SK-N-SH (cell line): Measurements from ENCODE around the gene SOCS3. TPM values are rescaled to one million over a fixed set of nuclear protein-coding genes. Genes with fewer than 3 reads are reported as not detected.

Experiments
- CTCF ChIA-PET: fragments of 300-600, 350-600 bp; formaldehyde crosslinking; extraction: SDS; loops from one replicate; lab custom pipeline; 2021; lab: Yijun Ruan, JAX
- POLR2A ChIA-PET: fragments of 350-600 bp; sonication (Branson Sonifier 250); formaldehyde crosslinking; extraction: SDS; loops from one replicate; lab custom pipeline; 2020; ENCODE audit warnings: antibody characterized with exemption, inconsistent platforms; lab: Yijun Ruan, JAX
- DNase-seq: peaks from one replicate; pipeline ENCODE4 v3.0.0; 2012
- H2AFZ ChIP-seq: fragments of 200-600 bp; sonication (generic); 2 replicates; pipeline ENCODE4 v1.8.1; 2016; ENCODE audit warnings: antibody characterized with exemption, mild to moderate bottlenecking, low read depth
- H3F3A ChIP-seq: fragments of 200-600 bp; sonication (generic); replicated peaks from 2 replicates; pipeline ENCODE3; 2016; ENCODE audit warnings: antibody characterized with exemption, mild to moderate bottlenecking; ENCODE audit not compliant: insufficient read depth
- H3K27ac ChIP-seq, 2 experiments: fragments of 200-500 bp in 1 of 2; fragments of 200-600 bp in 1 of 2; sonication (Bioruptor generic) in 1 of 2; sonication (generic), shearing (Covaris generic) in 1 of 2; 2 replicates each; pipeline versions ENCODE4 v1.5.1 to v1.6.1; 2014 to 2016; ENCODE audit warnings: low read depth in 2 of 2, inconsistent platforms in 1 of 2, low read length in 1 of 2, mild to moderate bottlenecking in 1 of 2, mixed read lengths in 1 of 2
- H3K27me3 ChIP-seq: fragments of 200-600 bp; sonication (generic), shearing (Covaris generic); 2 replicates; pipeline ENCODE4 v1.6.1; 2016; ENCODE audit warnings: mixed run types; ENCODE audit not compliant: insufficient read depth
- H3K36me3 ChIP-seq, 2 experiments: fragments of 200-500 bp in 1 of 2; fragments of 200-600 bp in 1 of 2; sonication (Bioruptor generic) in 1 of 2; sonication (generic) in 1 of 2; replicated peaks in 1 of 2; 2 replicates each; pipeline versions ENCODE3 to v1.5.1; 2014 to 2016; ENCODE audit warnings: low read length in 1 of 2, mild to moderate bottlenecking in 1 of 2; ENCODE audit not compliant: insufficient read depth in 2 of 2, control insufficient read depth in 1 of 2
- H3K4me1 ChIP-seq, 2 experiments: fragments of 200-500 bp in 1 of 2; fragments of 200-600 bp in 1 of 2; sonication (Bioruptor generic) in 1 of 2; sonication (generic), shearing (Covaris generic) in 1 of 2; 2 replicates each; pipeline versions ENCODE4 v1.5.1 to v1.6.1; 2014 to 2016; ENCODE audit warnings: low read depth in 1 of 2, low read length in 1 of 2, mixed run types in 1 of 2; ENCODE audit not compliant: insufficient read depth in 2 of 2, control insufficient read depth in 1 of 2
- H3K4me2 ChIP-seq: fragments of 200-600 bp; sonication (generic), shearing (Covaris generic); 2 replicates; pipeline ENCODE4 v1.6.1; 2017; ENCODE audit warnings: mixed run types
- H3K4me3 ChIP-seq, 2 experiments: fragments of 200-500 bp in 1 of 2; fragments of 200-600 bp in 1 of 2; sonication (Bioruptor generic) in 1 of 2; sonication (generic), shearing (Covaris generic) in 1 of 2; 2 replicates each; pipeline versions ENCODE4 v1.5.1 to v1.8.1; 2014 to 2016; ENCODE audit warnings: low read depth in 2 of 2, inconsistent platforms in 1 of 2, low read length in 1 of 2, mild to moderate bottlenecking in 1 of 2, mixed read lengths in 1 of 2, moderate library complexity in 1 of 2
- H3K79me2 ChIP-seq: fragments of 200-600 bp; sonication (generic); 2 replicates; pipeline ENCODE4 v1.8.1; 2017; ENCODE audit warnings: mild to moderate bottlenecking; ENCODE audit not compliant: insufficient read depth
- H3K9ac ChIP-seq: fragments of 200-600 bp; sonication (generic); 2 replicates; pipeline ENCODE4 v1.6.1; 2017; ENCODE audit warnings: mixed run types
- H3K9me2 ChIP-seq: fragments of 200-600 bp; sonication (generic); 2 replicates; pipeline ENCODE4 v1.6.1; 2017; ENCODE audit warnings: mixed run types
- H3K9me3 ChIP-seq: fragments of 200-600 bp; sonication (generic); 2 replicates; pipeline ENCODE4 v1.6.1; 2017; ENCODE audit warnings: mixed run types, mild to moderate bottlenecking, moderate library complexity
- H4K20me1 ChIP-seq: fragments of 200-600 bp; sonication (generic); 2 replicates; pipeline ENCODE4 v1.6.1; 2017; ENCODE audit warnings: mild to moderate bottlenecking, mixed run types; ENCODE audit not compliant: insufficient read depth
- ELF1 ChIP-seq: IDR thresholded peaks from 2 replicates; pipeline ENCODE4 v1.4.0; 2012
- EZH2phosphoT487 ChIP-seq: fragments of 200-600 bp; sonication (generic); IDR thresholded peaks from 2 replicates; pipeline ENCODE4 v1.6.1; 2017; ENCODE audit warnings: low read depth, mixed run types, mild to moderate bottlenecking, antibody characterized with exemption, moderate library complexity, borderline replicate concordance
- FOSL2 ChIP-seq: IDR thresholded peaks from 2 replicates; pipeline ENCODE4 v1.4.0; 2012; ENCODE audit warnings: low read depth, mild to moderate bottlenecking, moderate library complexity, borderline replicate concordance
- FOXM1 ChIP-seq: IDR thresholded peaks from 2 replicates; pipeline ENCODE4 v1.4.0; 2012; ENCODE audit warnings: low read depth, mild to moderate bottlenecking
- IRF3 ChIP-seq: fragments of 150-350 bp; IDR thresholded peaks from 2 replicates; pipeline ENCODE4 v1.6.1; 2016; ENCODE audit warnings: mild to moderate bottlenecking, low read depth, low read length
- MEF2A ChIP-seq: IDR thresholded peaks from 2 replicates; pipeline ENCODE4 v1.4.0; 2012; ENCODE audit warnings: low read depth, borderline replicate concordance
- PBX3 ChIP-seq: IDR thresholded peaks from 2 replicates; pipeline ENCODE4; 2012
- RAD21 ChIP-seq: IDR thresholded peaks from 2 replicates; pipeline ENCODE4 v1.6.1; 2012; ENCODE audit warnings: mild to moderate bottlenecking, low read length
- ZBTB33 ChIP-seq: IDR thresholded peaks from 2 replicates; pipeline ENCODE4 v1.4.0; 2012; ENCODE audit warnings: low read depth, borderline replicate concordance
- WGBS: methylation state at CpG from one replicate; pipeline ENCODE4 v1.1.6; 2017; ENCODE audit warnings: low lambda C conversion rate; 5-methylcytosine and 5-hydroxymethylcytosine counted together
- polyA plus RNA-seq, 3 experiments: library from polyadenylated mRNA; depleted of rRNA; stranded (reverse); fragments of >200 nt; gene quantifications; 2 replicates each; pipeline ENCODE4 v1.2.3, GENCODE V29; 2012

The SOCS3 gene
- polyA plus RNA-seq, 1 of the 3 experiments (the other 2 are of a cell fraction): 24.9 TPM

- no peak overlapping the region for H3K4me3 ChIP-seq
- peaks cover 27 to 38% of the 10 kb centered on the region in 2 experiments; a peak in 3 of 4 replicates for H3K4me1 ChIP-seq
Measured at GRCh38 chr17:78317794-78318400, 42.0 kb downstream of the SOCS3 start.

More at GRCh38 chr17:78317794-78318400, 42.0 kb downstream of the SOCS3 start:
- H3K9ac ChIP-seq: no peak overlapping the region
- H3F3A ChIP-seq: peaks cover 33% of the 10 kb centered on the region
- no peaks in the 10 kb centered on the region for H3K79me2 ChIP-seq
- H3K27me3 ChIP-seq: no peaks in the 10 kb centered on the region
- WGBS: 90% methylated on average over 7 of the region's 10 CpGs
- peak; percentile 43 for DNase-seq
- POLR2A ChIA-PET: no interaction called here
- H3K36me3 ChIP-seq: no peaks in the 10 kb centered on the region
- H3K4me2 ChIP-seq: peak overlapping the region; percentile 77; the same call in 1 of the 2 replicates
- TF ChIP-seq FOSL2: no peak
- no peak for TF ChIP-seq MEF2A
- TF ChIP-seq EZH2phosphoT487: no peak
- TF ChIP-seq FOXM1: no peak
- no peak for TF ChIP-seq PBX3
- no peak for TF ChIP-seq RAD21
- no peak for TF ChIP-seq ZBTB33
- TF ChIP-seq ELF1: no peak
- no peak for TF ChIP-seq IRF3
- TF ChIP-seq, all 33 proteins: peak for 0
- H3K9me2 ChIP-seq: no peaks in the 10 kb centered on the region
- no peaks in the 10 kb centered on the region for H4K20me1 ChIP-seq
- no peaks in the 10 kb centered on the region for H3K9me3 ChIP-seq
- CTCF ChIA-PET: interaction anchor here (0.9 to 8.2 kb wide), 3 partner anchors 42 to 390 kb away, joined by 3 to 66 read pairs (median 4); partner anchors contain the start of gene SOCS3
- no peak overlapping the region for H2AFZ ChIP-seq
- no peak overlapping the region for H3K27ac ChIP-seq
